K562 (cell line): ENCODE results near the gene GFOD2. TPM values are rescaled to one million over a fixed set of nuclear protein-coding genes. Genes with fewer than 3 reads are reported as not detected.

Experiments
- ATAC-seq: fragments of 200-7000 bp; cut with Tn5 transposase; 3 replicates; pipeline ENCODE4 v1.9.1; 2020; ENCODE audit warnings: moderate library complexity
- BruUV-seq: library from RNA; stranded (reverse); fragments of 400-500 nt; replicated peaks from 2 replicates; lab custom pipeline; 2021; lab: Mats Ljungman, UMichigan
- CTCF ChIA-PET: fragments of 300-600 bp; formaldehyde crosslinking; extraction: SDS; loops from one replicate; lab custom pipeline; 2021; ENCODE audit warnings: low intra/inter-chr PET ratio; lab: Yijun Ruan, JAX
- POLR2A ChIA-PET: fragments of 300-600, 350-650 bp; sonication (Branson Sonifier 250); formaldehyde crosslinking; extraction: SDS; loops from one replicate; lab custom pipeline; 2021; ENCODE audit warnings: antibody characterized with exemption, inconsistent platforms; lab: Yijun Ruan, JAX
- DNase-seq, 4 experiments: peaks; one replicate each; pipeline versions ENCODE4 v3.0.0 to v3.0.0-alpha.2; 2011 to 2018; ENCODE audit warnings: low spot score in 3 of 4, mixed read lengths in 3 of 4; ENCODE audit errors: extremely low read depth in 1 of 4
- FAIRE-seq: peaks from 2 replicates; lab custom pipeline; 2011; peaks lifted over from hg19 to GRCh38; lab: Jason Lieb, UNC
- H2AFZ ChIP-seq: 2 replicates; pipeline ENCODE4 v1.6.0; 2011; ENCODE audit warnings: low read depth, low read length, control low read depth, inconsistent platforms
- H3K27ac ChIP-seq: fragments of 200-600 bp; 3 replicates; pipeline ENCODE4 v1.8.0; 2011; ENCODE audit warnings: low read depth, mild to moderate bottlenecking, control low read depth, inconsistent platforms, low read length, moderate library complexity, mixed read lengths; ENCODE audit errors: extremely low read depth
- H3K27me3 ChIP-seq, 2 experiments: fragments of 300-600 bp in 1 of 2; 2 replicates in 1 of 2; 3 replicates in 1 of 2; pipeline versions ENCODE4 v1.6.0 to v1.8.0; 2011; ENCODE audit warnings: inconsistent platforms in 2 of 2, low read length in 2 of 2, mild to moderate bottlenecking in 1 of 2, mixed read lengths in 1 of 2, moderate library complexity in 1 of 2; ENCODE audit not compliant: control insufficient read depth in 2 of 2, insufficient read depth in 2 of 2
- H3K36me3 ChIP-seq: fragments of 300-600 bp; 3 replicates; pipeline ENCODE4 v1.8.0; 2011; ENCODE audit warnings: mild to moderate bottlenecking, low read length, inconsistent platforms; ENCODE audit not compliant: control insufficient read depth, insufficient read depth
- H3K4me1 ChIP-seq, 2 experiments: fragments of 200-600 bp in 1 of 2; replicated peaks in 1 of 2; 2 replicates in 1 of 2; 3 replicates in 1 of 2; pipeline versions ENCODE4 v1.5.1 to v1.8.0; 2011; ENCODE audit warnings: inconsistent platforms in 2 of 2, low read length in 2 of 2, mild to moderate bottlenecking in 1 of 2, mixed read lengths in 1 of 2, moderate library complexity in 1 of 2; ENCODE audit not compliant: control insufficient read depth in 2 of 2, insufficient read depth in 2 of 2
- H3K4me2 ChIP-seq: 2 replicates; pipeline ENCODE4 v1.6.1; 2011; ENCODE audit warnings: low read length, control low read depth, inconsistent platforms, mixed read lengths; ENCODE audit not compliant: insufficient read depth
- H3K4me3 ChIP-seq: fragments of 200-600 bp; sonication (generic), shearing (Covaris generic); 2 replicates; pipeline ENCODE4 v1.5.1; 2016; ENCODE audit warnings: control low read depth, inconsistent platforms
- H3K79me2 ChIP-seq: fragments of 200-600 bp; 3 replicates; pipeline ENCODE4 v1.8.0; 2011; ENCODE audit warnings: low read length, inconsistent platforms; ENCODE audit not compliant: control insufficient read depth, insufficient read depth
- H3K9ac ChIP-seq, 2 experiments: 2 replicates each; pipeline versions ENCODE4 v1.6.0 to v1.6.1; 2011; ENCODE audit warnings: low read depth in 2 of 2, low read length in 2 of 2, control low read depth in 1 of 2, inconsistent platforms in 1 of 2, mild to moderate bottlenecking in 1 of 2, mixed read lengths in 1 of 2; ENCODE audit not compliant: insufficient read depth in 1 of 2
- H3K9me1 ChIP-seq: one replicate; pipeline ENCODE4 v1.6.0; 2011; ENCODE audit warnings: inconsistent platforms, mild to moderate bottlenecking, low read length, moderate library complexity; ENCODE audit not compliant: control insufficient read depth, insufficient read depth
- H3K9me3 ChIP-seq: replicated peaks from 2 replicates; pipeline ENCODE4 v1.5.1; 2011; ENCODE audit warnings: low read depth, low read length, inconsistent platforms; ENCODE audit not compliant: control insufficient read depth, insufficient read depth
- H4K20me1 ChIP-seq: replicated peaks from 2 replicates; pipeline ENCODE4 v1.6.1; 2011; ENCODE audit warnings: low read length, inconsistent platforms, mixed read lengths; ENCODE audit not compliant: control insufficient read depth, insufficient read depth
- ATF1 ChIP-seq, 2 experiments: fragments of 450-650 bp in 1 of 2; IDR thresholded peaks; 2 replicates each; pipeline ENCODE4 v1.6.1; 2016; ENCODE audit warnings: missing compliant biosample characterization in 1 of 2, missing genetic modification characterization in 1 of 2
- BMI1 ChIP-seq: fragments of 150-350 bp; IDR thresholded peaks from 2 replicates; pipeline ENCODE4 v1.6.1; 2014; ENCODE audit warnings: low read length
- DNMT1 ChIP-seq: fragments of 450-650 bp; IDR thresholded peaks from 2 replicates; pipeline ENCODE4 v1.6.1; 2016; ENCODE audit warnings: antibody characterized with exemption, mild to moderate bottlenecking
- DPF2 ChIP-seq: fragments of 450-650 bp; IDR thresholded peaks from 2 replicates; pipeline ENCODE4 v1.6.1; 2016
- E2F6 ChIP-seq, 2 experiments: IDR thresholded peaks; 2 replicates each; pipeline ENCODE4 v1.6.1; 2011; ENCODE audit warnings: borderline replicate concordance in 1 of 2, control low read depth in 1 of 2, low read depth in 1 of 2, low read length in 1 of 2, mild to moderate bottlenecking in 1 of 2, mixed read lengths in 1 of 2, moderate library complexity in 1 of 2; ENCODE audit not compliant: insufficient read depth in 1 of 2, insufficient read length in 1 of 2, poor library complexity in 1 of 2, severe bottlenecking in 1 of 2; ENCODE audit errors: extremely low read depth in 1 of 2
- FOXJ3 ChIP-seq: sonication (generic); formaldehyde crosslinking; IDR thresholded peaks from 2 replicates; pipeline ENCODE4 v1.4.0; 2020; ENCODE audit warnings: mild to moderate bottlenecking, missing genetic modification reagents
- HDGF ChIP-seq: fragments of 450-650 bp; IDR thresholded peaks from 2 replicates; pipeline ENCODE4 v1.6.1; 2016
- KDM2B ChIP-seq: fragments of 250-450 bp; sonication (Bioruptor Pico); IDR thresholded peaks from 2 replicates; pipeline ENCODE4 v1.8.0; 2021; ENCODE audit warnings: mild to moderate bottlenecking, moderate library complexity
- MCM5 ChIP-seq: fragments of 450-650 bp; IDR thresholded peaks from 2 replicates; pipeline ENCODE4 v1.6.1; 2016; ENCODE audit warnings: low read depth
- MEF2A ChIP-seq: IDR thresholded peaks from 2 replicates; pipeline ENCODE4 v1.6.1; 2011; ENCODE audit warnings: low read depth, mild to moderate bottlenecking, low read length, moderate library complexity; ENCODE audit not compliant: control insufficient read depth
- PPARD ChIP-seq: fragments of 250-450 bp; sonication (Bioruptor Pico); IDR thresholded peaks from 2 replicates; pipeline ENCODE4 v1.8.0; 2022; ENCODE audit warnings: inconsistent platforms, mild to moderate bottlenecking, moderate library complexity
- RBFOX2 ChIP-seq: fragments of 200-400 bp; formaldehyde crosslinking; IDR thresholded peaks from 2 replicates; pipeline ENCODE4 v1.6.1; 2017; ENCODE audit warnings: low read depth, mild to moderate bottlenecking, low read length, moderate library complexity
- SRSF9 ChIP-seq: fragments of 200-400 bp; formaldehyde crosslinking; IDR thresholded peaks from 2 replicates; pipeline ENCODE4 v1.6.1; 2017; ENCODE audit warnings: low read depth, low read length, borderline replicate concordance
- TAF9B ChIP-seq: fragments of 450-650 bp; IDR thresholded peaks from 2 replicates; pipeline ENCODE4 v1.6.1; 2018; ENCODE audit warnings: mild to moderate bottlenecking; ENCODE audit not compliant: partially characterized antibody
- ZFP1 ChIP-seq: fragments of 450-650 bp; formaldehyde crosslinking; IDR thresholded peaks from 2 replicates; pipeline ENCODE4 v1.4.0; 2020; ENCODE audit warnings: mild to moderate bottlenecking, mixed read lengths
- ZNF639 ChIP-seq, 2 experiments: fragments of 200-800 bp in 1 of 2; sonication (Bioruptor generic) in 1 of 2; sonication (generic) in 1 of 2; formaldehyde crosslinking in 1 of 2; IDR thresholded peaks in 1 of 2; conservative IDR thresholded peaks in 1 of 2; 2 replicates each; pipeline versions ENCODE4 v1.5.0 to v1.6.1; 2016 to 2020; ENCODE audit warnings: missing compliant biosample characterization in 1 of 2, missing genetic modification characterization in 1 of 2, missing genetic modification reagents in 1 of 2
- WGBS: fragments of 100-300 bp; shearing (Covaris generic); methylation state at CpG from one replicate; pipeline ENCODE4 v1.1.6; 2016; ENCODE audit warnings: low coverage, mixed read lengths; ENCODE audit not compliant: insufficient coverage; ENCODE audit errors: missing lambda C conversion rate; 5-methylcytosine and 5-hydroxymethylcytosine counted together
- in situ Hi-C: fragments of 300-500 bp; cut with MboI; formaldehyde crosslinking; loops from 4 replicates; pipeline ENCODE4 v1.15.0; 2018; ENCODE audit warnings: inconsistent platforms, mixed read lengths
- intact Hi-C: fragments of 100-400 bp; cut with micrococcal nuclease; formaldehyde crosslinking; loops from 2 replicates; pipeline ENCODE4 v1.14.2; 2022
- polyA plus RNA-seq, 8 experiments: library from polyadenylated mRNA; depleted of rRNA in 4 of 8; stranded (reverse) in 5 of 8; unstranded in 3 of 8; fragments of >200 nt; fragmentation: Nextera tagmentation in 2 of 8; fragmentation: Illumina TruSeq in 1 of 8; extraction: Ambion mirVana in 2 of 8; extraction: Trizol in 1 of 8; gene quantifications; 2 replicates each; pipeline versions ENCODE4 v1.2.1 to v1.2.3, GENCODE V29; 2011 to 2014; ENCODE audit warnings: inconsistent platforms in 1 of 8, missing spikeins in 1 of 8
- total RNA-seq, 7 experiments: library from RNA; depleted of rRNA in 6 of 7; stranded (reverse); fragments of >200 nt in 6 of 7; fragmentation: Illumina TruSeq in 2 of 7; extraction: Trizol in 2 of 7; gene quantifications; 2 replicates each; pipeline versions ENCODE4 v1.2.1 to v1.2.3, GENCODE V29; 2011 to 2021; ENCODE audit warnings: low replicate concordance in 1 of 7
- TF ChIP-seq, protein P1 (sequence below): fragments of 450-650 bp; IDR thresholded peaks from 2 replicates; pipeline ENCODE4 v1.6.1; 2016; ENCODE audit warnings: low read depth, mild to moderate bottlenecking, moderate library complexity
- TF ChIP-seq, protein P2 (sequence below): sonication (generic); formaldehyde crosslinking; IDR thresholded peaks from 2 replicates; pipeline ENCODE4 v1.5.0; 2020; ENCODE audit warnings: missing genetic modification reagents

The GFOD2 gene
- total and polyA plus RNA-seq, 9 of the 15 experiments (the other 6 are each of a cell fraction or from before 2014, with no cell fraction given), result 1.9 to 15.8 (median 11.1) TPM

GRCh38 chr16:67666032-67666551 lies 53.0 kb downstream of the GFOD2 start:
- Histone ChIP-seq H3K27ac (peak overlapping the region; percentile 59; the same call in 1 of the 3 replicates), H4K20me1 (peaks cover 2% of the 10 kb centered on the region; the same call in 1 of the 2 replicates), H3K36me3 (peaks cover 7% of the 10 kb centered on the region; the same call in 2 of the 3 replicates), H3K4me2 (peak overlapping the region; percentile 74), H3K9me1 (no peaks in the 10 kb centered on the region), H3K4me1 (peaks cover 14 to 53% of the 10 kb centered on the region in 2 experiments), H3K79me2 (peaks cover 3% of the 10 kb centered on the region; the same call in 1 of the 3 replicates), H3K9me3 (no peaks in the 10 kb centered on the region), H3K9ac (peak overlapping the region; percentile 63 to 95), H3K4me3 (peak overlapping the region; percentile 78), H2AFZ (peak overlapping the region; percentile 99), H3K27me3 (no peaks in the 10 kb centered on the region)
- ChIA-PET POLR2A (interaction anchor here (0.6 to 1.5 kb wide), 3 partner anchors 17 to 140 kb away, joined by 3 to 6 read pairs (median 3); no protein-coding TSS in a partner anchor), CTCF (interaction anchor here (0.6 kb wide), 1 partner anchor 184 kb away, joined by 6 read pairs; no protein-coding TSS in a partner anchor)
- whole genome bisulfite sequencing, result 1% methylated on average over 18 of the region's 46 CpGs
- in situ Hi-C loops (loop anchor here (5.0 kb wide), 1 partner anchor 261 kb away; no protein-coding TSS in a partner anchor), intact Hi-C loops (loop anchor here (2.0 kb wide), 1 partner anchor 103 kb away; the partner anchor contains the start of gene CTCF)
- DNase-seq (peak; percentile 61 to 80 (median 70)), FAIRE-seq (no peak), ATAC-seq (peak; percentile 56)
- BruUV-seq, result no TSS peak
- TF ChIP-seq ZNF639 (CRISPR knock-in tag; conservative IDR thresholded peaks at IDR 0.05 in 1 of 2, IDR thresholded peaks at IDR 0.05 in 1 of 2) (no peak), DNMT1 (no peak), MEF2A (no peak), ZFP1 (CRISPR knock-in tag) (no peak), KDM2B (CRISPR knock-in tag) (peak; percentile 72; the same call in 1 of the 2 replicates), PPARD (CRISPR knock-in tag) (no peak), BMI1 (no peak), SRSF9 (no peak), RBFOX2 (peak; percentile 39; the same call in 1 of the 2 replicates), ATF1 (CRISPR knock-in tag; IDR thresholded peaks at IDR 0.05) (no peak), ATF1 (tag; IDR thresholded peaks at IDR 0.05) (no peak), TAF9B (no peak), DPF2 (no peak), FOXJ3 (CRISPR knock-in tag) (no peak), HDGF (no peak), E2F6 (IDR thresholded peaks at IDR 0.05; ENCODE audit: borderline replicate concordance in 1 of 2, extremely low read depth in 1 of 2, insufficient read depth in 1 of 2, insufficient read length in 1 of 2, low read depth in 1 of 2, low read length in 1 of 2, poor library complexity in 1 of 2, severe bottlenecking in 1 of 2) (peak; percentile 5 to 18), MCM5 (no peak)
- TF ChIP-seq, protein P1, sequence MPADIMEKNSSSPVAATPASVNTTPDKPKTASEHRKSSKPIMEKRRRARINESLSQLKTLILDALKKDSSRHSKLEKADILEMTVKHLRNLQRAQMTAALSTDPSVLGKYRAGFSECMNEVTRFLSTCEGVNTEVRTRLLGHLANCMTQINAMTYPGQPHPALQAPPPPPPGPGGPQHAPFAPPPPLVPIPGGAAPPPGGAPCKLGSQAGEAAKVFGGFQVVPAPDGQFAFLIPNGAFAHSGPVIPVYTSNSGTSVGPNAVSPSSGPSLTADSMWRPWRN, result no peak
- TF ChIP-seq, protein P2, sequence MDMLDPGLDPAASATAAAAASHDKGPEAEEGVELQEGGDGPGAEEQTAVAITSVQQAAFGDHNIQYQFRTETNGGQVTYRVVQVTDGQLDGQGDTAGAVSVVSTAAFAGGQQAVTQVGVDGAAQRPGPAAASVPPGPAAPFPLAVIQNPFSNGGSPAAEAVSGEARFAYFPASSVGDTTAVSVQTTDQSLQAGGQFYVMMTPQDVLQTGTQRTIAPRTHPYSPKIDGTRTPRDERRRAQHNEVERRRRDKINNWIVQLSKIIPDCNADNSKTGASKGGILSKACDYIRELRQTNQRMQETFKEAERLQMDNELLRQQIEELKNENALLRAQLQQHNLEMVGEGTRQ (CRISPR knock-in tag), result no peak
